Mesendoderm (in vitro differentiated cells): ENCODE data around the gene NTS.

ENCODE experiments used
- DNase-seq: peaks from one replicate; pipeline ENCODE4 v3.0.0; 2013
- H2AK5ac ChIP-seq: 2 replicates; pipeline ENCODE4 v1.6.1; 2013; ENCODE audit warnings: low read length, inconsistent platforms
- H2BK120ac ChIP-seq: 2 replicates; pipeline ENCODE4 v1.6.1; 2013; ENCODE audit warnings: low read depth, mild to moderate bottlenecking, low read length, moderate library complexity, mixed read lengths
- H2BK15ac ChIP-seq: replicated peaks from 2 replicates; pipeline ENCODE4 v1.6.1; 2013; ENCODE audit warnings: low read depth, mild to moderate bottlenecking, moderate library complexity
- H2BK5ac ChIP-seq: 2 replicates; pipeline ENCODE4 v1.6.1; 2013; ENCODE audit warnings: low read length, inconsistent platforms
- H3K18ac ChIP-seq: 2 replicates; pipeline ENCODE4 v1.6.1; 2013; ENCODE audit warnings: mild to moderate bottlenecking, low read length, mixed read lengths
- H3K23ac ChIP-seq: one replicate; pipeline ENCODE4 v1.6.1; 2013; ENCODE audit warnings: low read length
- H3K27ac ChIP-seq: 2 replicates; pipeline ENCODE4 v1.5.1; 2013; ENCODE audit warnings: low read depth, mild to moderate bottlenecking, inconsistent platforms, low read length, moderate library complexity
- H3K27me3 ChIP-seq: 2 replicates; pipeline ENCODE4 v1.6.1; 2013; ENCODE audit warnings: low read length, control low read depth, mild to moderate bottlenecking, inconsistent platforms; ENCODE audit not compliant: insufficient read depth, poor library complexity
- H3K36me3 ChIP-seq: 2 replicates; pipeline ENCODE4 v1.6.1; 2013; ENCODE audit warnings: low read length, inconsistent platforms; ENCODE audit not compliant: control insufficient read depth, insufficient read depth
- H3K4ac ChIP-seq: one replicate; pipeline ENCODE4 v1.6.1; 2013; ENCODE audit warnings: low read depth, mild to moderate bottlenecking, low read length, moderate library complexity
- H3K4me1 ChIP-seq: 2 replicates; pipeline ENCODE4 v1.6.1; 2013; ENCODE audit warnings: low read depth, low read length, inconsistent platforms; ENCODE audit not compliant: control insufficient read depth
- H3K4me2 ChIP-seq: 2 replicates; pipeline ENCODE4 v1.6.1; 2013; ENCODE audit warnings: low read length
- H3K4me3 ChIP-seq: 2 replicates; pipeline ENCODE4 v1.5.1; 2013; ENCODE audit warnings: mild to moderate bottlenecking, low read length
- H3K56ac ChIP-seq: one replicate; pipeline ENCODE4 v1.6.1; 2013; ENCODE audit warnings: low read length
- H3K79me1 ChIP-seq: 2 replicates; pipeline ENCODE4 v1.6.1; 2013; ENCODE audit warnings: low read length, inconsistent platforms
- H3K79me2 ChIP-seq: 2 replicates; pipeline ENCODE4 v1.6.1; 2013; ENCODE audit warnings: mild to moderate bottlenecking, low read length; ENCODE audit not compliant: control insufficient read depth, insufficient read depth
- H3K9ac ChIP-seq: 2 replicates; pipeline ENCODE4 v1.6.1; 2013; ENCODE audit warnings: low read length, inconsistent platforms
- H4K5ac ChIP-seq: one replicate; pipeline ENCODE4 v1.6.1; 2013; ENCODE audit warnings: low read length
- H4K8ac ChIP-seq: one replicate; pipeline ENCODE4 v1.6.1; 2013; ENCODE audit warnings: low read depth, mild to moderate bottlenecking, control low read depth, low read length, moderate library complexity
- WGBS: extraction: QIAGEN DNeasy Blood & Tissue Kit; methylation state at CpG from one replicate; pipeline ENCODE4 v1.1.7; 2013; ENCODE audit warnings: low lambda C conversion rate, missing lambda C conversion rate; ENCODE audit not compliant: insufficient coverage; ENCODE audit errors: extremely low coverage; 5-methylcytosine and 5-hydroxymethylcytosine counted together

The NTS gene

GRCh38 chr12:85855305-85855704 lies 18.8 kb upstream of the NTS start:
- Histone ChIP-seq H3K79me1 (no peaks in the 10 kb centered on the region), H3K4me2 (no peak overlapping the region), H3K18ac (no peak overlapping the region), H3K36me3 (no peaks in the 10 kb centered on the region), H3K23ac (no peak overlapping the region), H3K27ac (no peak overlapping the region), H3K9ac (no peak overlapping the region), H2BK15ac (no peak overlapping the region), H2AK5ac (no peak overlapping the region), H4K5ac (no peak overlapping the region), H3K27me3 (no peaks in the 10 kb centered on the region), H3K4ac (no peak overlapping the region), H4K8ac (no peak overlapping the region), H2BK120ac (no peak overlapping the region), H3K4me1 (no peaks in the 10 kb centered on the region), H3K4me3 (no peak overlapping the region), H3K79me2 (no peaks in the 10 kb centered on the region), H2BK5ac (no peak overlapping the region), H3K56ac (no peak overlapping the region)
- DNase-seq, result no peak
- no CpG with 5 or more reads among the region's 6 CpGs for WGBS

GRCh38 chr12:85856966-85857365 lies 17.1 kb upstream of the NTS start:
- Histone ChIP-seq H4K8ac (no peak overlapping the region), H3K23ac (no peak overlapping the region), H3K56ac (no peak overlapping the region), H3K18ac (no peak overlapping the region), H3K27me3 (no peaks in the 10 kb centered on the region), H3K4me1 (no peaks in the 10 kb centered on the region), H2BK120ac (no peak overlapping the region), H3K9ac (no peak overlapping the region), H3K27ac (no peak overlapping the region), H2BK5ac (no peak overlapping the region), H3K4ac (no peak overlapping the region), H3K4me3 (no peak overlapping the region), H2AK5ac (no peak overlapping the region), H3K79me1 (no peaks in the 10 kb centered on the region), H3K36me3 (no peaks in the 10 kb centered on the region), H4K5ac (no peak overlapping the region), H3K4me2 (no peak overlapping the region), H3K79me2 (no peaks in the 10 kb centered on the region), H2BK15ac (no peak overlapping the region)
- DNase-seq, result no peak
- WGBS, result no CpG with 5 or more reads among the region's 3 CpGs

GRCh38 chr12:85865890-85866289 lies 8.2 kb upstream of the NTS start:
- DNase-seq, result peak; percentile 76
- no peak overlapping the region for H2AK5ac ChIP-seq
- H3K79me1 ChIP-seq, result no peaks in the 10 kb centered on the region
- no peak overlapping the region for H3K4me3 ChIP-seq
- peak overlapping the region; percentile 4 for H2BK5ac ChIP-seq
- no peaks in the 10 kb centered on the region for H3K36me3 ChIP-seq
- H3K18ac ChIP-seq, result peak overlapping the region; percentile 82
- no peaks in the 10 kb centered on the region for H3K4me1 ChIP-seq
- peak overlapping the region; percentile 25 for H3K4ac ChIP-seq
- no peak overlapping the region for H2BK15ac ChIP-seq
- H3K4me2 ChIP-seq, result no peak overlapping the region
- no CpG with 5 or more reads among the region's 6 CpGs for WGBS
- no peaks in the 10 kb centered on the region for H3K27me3 ChIP-seq
- no peak overlapping the region for H3K27ac ChIP-seq
- no peak overlapping the region for H4K5ac ChIP-seq
- H3K9ac ChIP-seq, result no peak overlapping the region
- H3K23ac ChIP-seq, result no peak overlapping the region
- H2BK120ac ChIP-seq, result no peak overlapping the region
- H3K56ac ChIP-seq, result peak overlapping the region; percentile 25
- H4K8ac ChIP-seq, result no peak overlapping the region
- H3K79me2 ChIP-seq, result no peaks in the 10 kb centered on the region

GRCh38 chr12:85866986-85867776 lies 6.9 kb upstream of the NTS start:
- no peak overlapping the region for H2AK5ac ChIP-seq
- no peak overlapping the region for H3K4ac ChIP-seq
- H3K56ac ChIP-seq, result no peak overlapping the region
- WGBS, result no CpG with 5 or more reads among the region's 5 CpGs
- no peak overlapping the region for H2BK120ac ChIP-seq
- H3K79me2 ChIP-seq, result no peaks in the 10 kb centered on the region
- no peak overlapping the region for H2BK5ac ChIP-seq
- no peak overlapping the region for H3K18ac ChIP-seq
- DNase-seq, result peak; percentile 75
- no peak overlapping the region for H4K8ac ChIP-seq
- no peak overlapping the region for H3K23ac ChIP-seq
- H3K9ac ChIP-seq, result no peak overlapping the region
- no peak overlapping the region for H2BK15ac ChIP-seq
- no peak overlapping the region for H3K4me2 ChIP-seq
- H3K4me3 ChIP-seq, result no peak overlapping the region
- H3K27me3 ChIP-seq, result no peaks in the 10 kb centered on the region
- no peaks in the 10 kb centered on the region for H3K79me1 ChIP-seq
- no peaks in the 10 kb centered on the region for H3K36me3 ChIP-seq
- H4K5ac ChIP-seq, result no peak overlapping the region
- no peaks in the 10 kb centered on the region for H3K4me1 ChIP-seq
- no peak overlapping the region for H3K27ac ChIP-seq

GRCh38 chr12:85872497-85873091 lies 1.5 kb upstream of the NTS start:
- no peak overlapping the region for H2AK5ac ChIP-seq
- H3K4me3 ChIP-seq, result no peak overlapping the region
- no peak overlapping the region for H3K9ac ChIP-seq
- no peak overlapping the region for H4K8ac ChIP-seq
- H3K4me2 ChIP-seq, result no peak overlapping the region
- H3K36me3 ChIP-seq, result no peaks in the 10 kb centered on the region
- H3K27ac ChIP-seq, result no peak overlapping the region
- H2BK120ac ChIP-seq, result no peak overlapping the region
- no peaks in the 10 kb centered on the region for H3K27me3 ChIP-seq
- no peak overlapping the region for H4K5ac ChIP-seq
- 100% methylated on average over 1 of the region's 3 CpGs for WGBS
- no peaks in the 10 kb centered on the region for H3K4me1 ChIP-seq
- no peak overlapping the region for H3K56ac ChIP-seq
- H3K23ac ChIP-seq, result no peak overlapping the region
- H3K4ac ChIP-seq, result no peak overlapping the region
- no peak overlapping the region for H3K18ac ChIP-seq
- no peak overlapping the region for H2BK5ac ChIP-seq
- DNase-seq, result peak; percentile 85
- H3K79me1 ChIP-seq, result no peaks in the 10 kb centered on the region
- H2BK15ac ChIP-seq, result no peak overlapping the region
- H3K79me2 ChIP-seq, result peaks cover 7% of the 10 kb centered on the region
